GM12878 (cell line): ENCODE results near the gene ARHGEF37. TPM values are rescaled to one million over a fixed set of nuclear protein-coding genes. Genes with fewer than 3 reads are reported as not detected.

ENCODE experiments used
- ATAC-seq: fragments of 200-7000 bp; cut with Tn5 transposase; 3 replicates; pipeline ENCODE4 v1.9.1; 2020; ENCODE audit warnings: mild to moderate bottlenecking, moderate library complexity
- BruUV-seq: library from RNA; stranded (reverse); fragments of 400-500 nt; replicated peaks from 2 replicates; lab custom pipeline; 2021; lab: Mats Ljungman, UMichigan
- CTCF ChIA-PET: fragments of 300-600 bp; sonication (Branson Sonifier 250); formaldehyde crosslinking; extraction: SDS; loops from one replicate; lab custom pipeline; 2021; ENCODE audit warnings: inconsistent platforms; lab: Yijun Ruan, JAX
- POLR2A ChIA-PET: fragments of 350-600 bp; formaldehyde crosslinking; extraction: SDS; loops from one replicate; lab custom pipeline; 2021; ENCODE audit warnings: inconsistent platforms; lab: Charles Lee
- RAD21 ChIA-PET: fragments of 300-600 bp; sonication (Branson Sonifier 250); formaldehyde crosslinking; loops from one replicate; lab custom pipeline; 2023; ENCODE audit warnings: antibody characterized with exemption; ENCODE audit not compliant: unreplicated experiment; lab: Charles Lee
- SMC1A ChIA-PET: fragments of 300-600 bp; sonication (Branson Sonifier 250); formaldehyde crosslinking; loops from one replicate; lab custom pipeline; 2023; ENCODE audit not compliant: unreplicated experiment, uncharacterized antibody; lab: Charles Lee
- DNase-seq: peaks from one replicate; pipeline ENCODE4 v3.0.0-alpha.2; 2011; ENCODE audit warnings: low read depth, low spot score
- FAIRE-seq: peaks from 3 replicates; lab custom pipeline; 2011; peaks lifted over from hg19 to GRCh38; lab: Jason Lieb, UNC
- H2AFZ ChIP-seq: 2 replicates; pipeline ENCODE4 v1.6.0; 2011; ENCODE audit warnings: low read depth, low read length, control low read depth; ENCODE audit not compliant: control insufficient read depth
- H3K27ac ChIP-seq: 2 replicates; pipeline ENCODE4 v1.5.1; 2011; ENCODE audit warnings: control low read depth; ENCODE audit not compliant: control insufficient read depth, insufficient read depth
- H3K27me3 ChIP-seq, 2 experiments: replicated peaks in 1 of 2; 2 replicates each; pipeline versions ENCODE4 v1.6.0 to v1.6.1; 2011; ENCODE audit warnings: low read length in 1 of 2; ENCODE audit not compliant: control insufficient read depth in 2 of 2, insufficient read depth in 2 of 2
- H3K36me3 ChIP-seq, 2 experiments: 2 replicates each; pipeline ENCODE4 v1.5.1; 2011; ENCODE audit warnings: low read length in 1 of 2; ENCODE audit not compliant: control insufficient read depth in 2 of 2, insufficient read depth in 2 of 2
- H3K4me1 ChIP-seq: 2 replicates; pipeline ENCODE4 v1.6.1; 2011; ENCODE audit warnings: mild to moderate bottlenecking, low read length, moderate library complexity, mixed read lengths; ENCODE audit not compliant: control insufficient read depth, insufficient read depth
- H3K4me2 ChIP-seq: 2 replicates; pipeline ENCODE4 v1.6.0; 2011; ENCODE audit warnings: control low read depth; ENCODE audit not compliant: control insufficient read depth, insufficient read depth
- H3K4me3 ChIP-seq: fragments of 200-600 bp; sonication (generic); 2 replicates; pipeline ENCODE4 v1.5.1; 2016
- H3K79me2 ChIP-seq: 2 replicates; pipeline ENCODE4 v1.6.0; 2011; ENCODE audit warnings: low read length; ENCODE audit not compliant: control insufficient read depth, insufficient read depth
- H3K9ac ChIP-seq: 2 replicates; pipeline ENCODE4 v1.8.0; 2011; ENCODE audit warnings: low read length, control low read depth, mixed read lengths; ENCODE audit not compliant: control insufficient read depth, insufficient read depth
- H3K9me3 ChIP-seq: replicated peaks from 3 replicates; pipeline ENCODE4 v1.5.1; 2011; ENCODE audit warnings: mild to moderate bottlenecking, low read length; ENCODE audit not compliant: control insufficient read depth, insufficient read depth
- H4K20me1 ChIP-seq: 2 replicates; pipeline ENCODE4 v1.6.0; 2011; ENCODE audit not compliant: control insufficient read depth, insufficient read depth
- FOXK2 ChIP-seq: fragments of 450-650 bp; IDR thresholded peaks from 2 replicates; pipeline ENCODE4 v1.6.1; 2017; ENCODE audit warnings: mild to moderate bottlenecking, moderate library complexity
- HCFC1 ChIP-seq: fragments of 150-350 bp; IDR thresholded peaks from 2 replicates; pipeline ENCODE4 v1.6.1; 2014; ENCODE audit warnings: low read length
- SMARCA5 ChIP-seq: fragments of 450-650 bp; IDR thresholded peaks from 2 replicates; pipeline ENCODE4 v1.6.1; 2017; ENCODE audit warnings: mild to moderate bottlenecking
- SP1 ChIP-seq: IDR thresholded peaks from one replicate; pipeline ENCODE4 v1.6.1; 2011; ENCODE audit warnings: low read depth, low read length
- ZNF207 ChIP-seq: fragments of 450-650 bp; IDR thresholded peaks from 2 replicates; pipeline ENCODE4 v1.6.1; 2014; ENCODE audit warnings: antibody characterized with exemption, mild to moderate bottlenecking, borderline replicate concordance
- WGBS: methylation state at CpG from one replicate; pipeline ENCODE4 v1.1.6; 2016; ENCODE audit warnings: low lambda C conversion rate; ENCODE audit not compliant: insufficient replicate concordance, insufficient coverage; ENCODE audit errors: missing lambda C conversion rate; 5-methylcytosine and 5-hydroxymethylcytosine counted together
- in situ Hi-C: fragments of 300-500 bp; cut with MboI; formaldehyde crosslinking; loops from 9 replicates; pipeline ENCODE4 v1.14.3; 2018; ENCODE audit warnings: mixed read lengths
- intact Hi-C: fragments of 100-400 bp; cut with micrococcal nuclease; formaldehyde crosslinking; loops from one replicate; pipeline ENCODE4 v1.14.2; 2022; ENCODE audit not compliant: unreplicated experiment
- polyA plus RNA-seq, 11 experiments: library from polyadenylated mRNA; depleted of rRNA in 4 of 11; unstranded in 6 of 11; stranded (reverse) in 5 of 11; fragments of >200 nt; fragmentation: Nextera tagmentation in 4 of 11; fragmentation: Illumina TruSeq in 1 of 11; extraction: Ambion mirVana in 4 of 11; extraction: Trizol in 1 of 11; gene quantifications; 1 replicate in 1 of 11; 2 replicates in 10 of 11; pipeline versions ENCODE4 v1.2.1 to v1.2.3, GENCODE V29; 2011 to 2016; ENCODE audit warnings: inconsistent platforms in 2 of 11, missing spikeins in 2 of 11, low read depth in 1 of 11
- total RNA-seq, 4 experiments: library from RNA; depleted of rRNA in 3 of 4; stranded (reverse); fragments of >200 nt in 3 of 4; fragmentation: Illumina TruSeq in 1 of 4; extraction: Trizol in 1 of 4; gene quantifications; 2 replicates each; pipeline versions ENCODE4 v1.2.1 to v1.2.3, GENCODE V29; 2013 to 2021
- TF ChIP-seq, protein P1 (sequence below): IDR thresholded peaks from 2 replicates; pipeline ENCODE4 v1.6.1; 2012; ENCODE audit warnings: low read depth, low read length, improper control_type of control experiment

ARHGEF37 gene
- total and polyA plus RNA-seq, 10 of the 15 experiments (the other 5 are each of a cell fraction or from before 2014, with no cell fraction given) = 0.16 to 1.1 (median 0.63) TPM

DNA sequence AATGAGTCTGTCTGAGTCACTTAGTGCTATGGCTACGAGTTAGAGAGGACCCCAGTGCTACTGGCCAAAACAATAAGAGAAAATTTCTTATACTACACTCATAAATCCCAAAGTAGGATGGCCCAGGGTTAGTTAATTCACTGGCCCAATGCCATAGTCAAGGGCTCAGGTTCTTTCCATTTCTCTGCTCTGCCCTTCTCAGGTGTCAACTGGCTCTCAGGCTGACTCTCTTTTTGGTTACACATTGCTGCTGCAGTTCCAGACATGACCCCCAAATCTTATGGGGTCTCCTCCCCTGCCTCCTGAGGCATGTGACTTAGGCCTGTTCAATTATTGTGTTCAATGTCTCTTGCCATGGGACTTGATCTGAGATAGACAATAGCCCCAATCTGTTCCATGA is 70.4 kb downstream of the ARHGEF37 start:
- no peaks in the 10 kb centered on the region for H3K36me3 ChIP-seq
- H3K4me3 ChIP-seq = no peak overlapping the region
- H2AFZ ChIP-seq = no peak overlapping the region
- no peak overlapping the region for H3K4me2 ChIP-seq
- WGBS = 0% methylated on average over 1 of the region's 1 CpG
- in situ Hi-C loops = no loop called here
- no TSS peak for BruUV-seq
- CTCF ChIA-PET = interaction anchor here (1.0 to 2.1 kb wide), 9 partner anchors 9 to 201 kb away, joined by 3 to 17 read pairs (median 4); no protein-coding TSS in a partner anchor
- ATAC-seq (no peak; the same call in 2 of the 3 replicates), DNase-seq (no peak), FAIRE-seq (no peak)
- intact Hi-C loops = no loop called here
- SMC1A ChIA-PET = interaction anchor here (0.9 to 2.0 kb wide), 7 partner anchors 12 to 201 kb away, joined by 3 to 8 read pairs (median 4); no protein-coding TSS in a partner anchor
- no peaks in the 10 kb centered on the region for H4K20me1 ChIP-seq
- POLR2A ChIA-PET = interaction anchor here (0.6 kb wide), 1 partner anchor 352 kb away, joined by 4 read pairs; no protein-coding TSS in a partner anchor
- H3K27ac ChIP-seq = no peak overlapping the region
- RAD21 ChIA-PET = interaction anchor here (1.4 to 2.1 kb wide), 5 partner anchors 11 to 201 kb away, joined by 4 to 8 read pairs (median 4); partner anchors contain the start of gene PPARGC1B
- H3K79me2 ChIP-seq = no peaks in the 10 kb centered on the region
- H3K27me3 ChIP-seq = no peaks in the 10 kb centered on the region
- no peaks in the 10 kb centered on the region for H3K4me1 ChIP-seq
- peaks cover 2% of the 10 kb centered on the region; the same call in 2 of the 3 replicates for H3K9me3 ChIP-seq
- H3K9ac ChIP-seq = no peak overlapping the region
- TF ChIP-seq SMARCA5 (no peak), FOXK2 (no peak), HCFC1 (no peak), SP1 (no peak), ZNF207 (no peak)
- TF ChIP-seq, protein P1, sequence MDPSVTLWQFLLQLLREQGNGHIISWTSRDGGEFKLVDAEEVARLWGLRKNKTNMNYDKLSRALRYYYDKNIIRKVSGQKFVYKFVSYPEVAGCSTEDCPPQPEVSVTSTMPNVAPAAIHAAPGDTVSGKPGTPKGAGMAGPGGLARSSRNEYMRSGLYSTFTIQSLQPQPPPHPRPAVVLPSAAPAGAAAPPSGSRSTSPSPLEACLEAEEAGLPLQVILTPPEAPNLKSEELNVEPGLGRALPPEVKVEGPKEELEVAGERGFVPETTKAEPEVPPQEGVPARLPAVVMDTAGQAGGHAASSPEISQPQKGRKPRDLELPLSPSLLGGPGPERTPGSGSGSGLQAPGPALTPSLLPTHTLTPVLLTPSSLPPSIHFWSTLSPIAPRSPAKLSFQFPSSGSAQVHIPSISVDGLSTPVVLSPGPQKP = no peak
